ENCODE results near the gene JAKMIP2.
A peak's percentile ranks its signal among the peaks of the same experiment; 100 is the strongest.
"Not testable (repeated sequence)": the region's sequence is repeated elsewhere in the genome, so short reads cannot be mapped to it uniquely, and the experiment has no call there.

The JAKMIP2 gene

GRCh38 chr5:147782110-147783028 lies at the start of gene JAKMIP2:
TSS of gene JAKMIP2 (minus strand) at chr5:147782728. CDS start at chr5:147671806, 110,922 bp downstream.
- peak within 1 kb of the TSS; percentile 91 for H3K4me3 ChIP-seq
- peak; percentile 79 for TF ChIP-seq POLR2AphosphoS5 (IDR thresholded peaks at IDR 0.05; ENCODE audit: borderline replicate concordance, low read depth, low read length)
- TF ChIP-seq FOXP2 (optimal IDR thresholded peaks at IDR 0.05; ENCODE audit: control extremely low read depth, extremely low read length, insufficient read depth): peak; percentile 73
- TF ChIP-seq EZH2 (IDR thresholded peaks at IDR 0.05): no peak
- H3K9ac ChIP-seq (ENCODE audit: insufficient read length): peak within 1 kb of the TSS; percentile 66
- peak; percentile 84 for DNase-seq (ENCODE audit: low read depth, low spot score)
- H3K36me3 ChIP-seq (ENCODE audit: insufficient read depth, low read length): no peaks in the 10 kb centered on the region; the same call in 1 of the 2 replicates
- peak within 1 kb of the TSS; percentile 81 for H3K27ac ChIP-seq
- no peaks in the 10 kb centered on the region for H3K9me3 ChIP-seq (ENCODE audit: low read depth, low read length)

- no peak within 1 kb of the TSS for H3K9ac ChIP-seq (ENCODE audit: insufficient read length)
- no peak for DNase-seq (ENCODE audit: low read depth, low spot score)
- TF ChIP-seq EZH2 (IDR thresholded peaks at IDR 0.05): no peak
- no peak for TF ChIP-seq POLR2AphosphoS5 (IDR thresholded peaks at IDR 0.05; ENCODE audit: borderline replicate concordance, low read depth, low read length)
- TF ChIP-seq FOXP2 (optimal IDR thresholded peaks at IDR 0.05; ENCODE audit: control extremely low read depth, extremely low read length, insufficient read depth): no peak
- no peak within 1 kb of the TSS for H3K4me3 ChIP-seq
- no peaks in the 10 kb centered on the region for H3K36me3 ChIP-seq (ENCODE audit: insufficient read depth, low read length)
- no peaks in the 10 kb centered on the region for H3K9me3 ChIP-seq (ENCODE audit: low read depth, low read length)
- peak within 1 kb of the TSS; percentile 74 for H3K27ac ChIP-seq
These were observed 48.9 kb upstream of the JAKMIP2 start, which contains the start of gene SPINK1 for GRCh38 chr5:147831465-147831864. TSS of gene SPINK1 (minus strand) at chr5:147831671. CDS start at chr5:147831577, 94 bp downstream.

GRCh38 chr5:147830035-147830434 lies 47.5 kb upstream of the JAKMIP2 start:
- Histone ChIP-seq H3K9ac (ENCODE audit: insufficient read length) (peak overlapping the region; percentile 27), H3K36me3 (ENCODE audit: insufficient read depth, low read length) (no peaks in the 10 kb centered on the region), H3K27ac (peak overlapping the region; percentile 74), H3K4me3 (no peak overlapping the region), H3K9me3 (ENCODE audit: low read depth, low read length) (no peaks in the 10 kb centered on the region)
- no peak for DNase-seq (ENCODE audit: low read depth, low spot score)
- no peak for TF ChIP-seq FOXP2 (optimal IDR thresholded peaks at IDR 0.05; ENCODE audit: control extremely low read depth, extremely low read length, insufficient read depth)
- TF ChIP-seq POLR2AphosphoS5 (IDR thresholded peaks at IDR 0.05; ENCODE audit: borderline replicate concordance, low read depth, low read length): no peak
- TF ChIP-seq EZH2 (IDR thresholded peaks at IDR 0.05): no peak

- H3K27ac ChIP-seq; DNase-seq (ENCODE audit: low read depth, low spot score); H3K9me3 ChIP-seq (ENCODE audit: low read depth, low read length); H3K9ac ChIP-seq (ENCODE audit: insufficient read length); H3K4me3 ChIP-seq; H3K36me3 ChIP-seq (ENCODE audit: insufficient read depth, low read length): not testable (repeated sequence)
These were observed 44.5 kb upstream of the JAKMIP2 start for GRCh38 chr5:147827017-147827416.

- Histone ChIP-seq H3K9ac (ENCODE audit: insufficient read length) (no peak overlapping the region), H3K4me3 (no peak overlapping the region), H3K9me3 (ENCODE audit: low read depth, low read length) (no peaks in the 10 kb centered on the region), H3K27ac (no peak overlapping the region), H3K36me3 (ENCODE audit: insufficient read depth, low read length) (no peaks in the 10 kb centered on the region)
- no peak for DNase-seq (ENCODE audit: low read depth, low spot score)
- TF ChIP-seq POLR2AphosphoS5 (IDR thresholded peaks at IDR 0.05; ENCODE audit: borderline replicate concordance, low read depth, low read length): no peak
- no peak for TF ChIP-seq FOXP2 (optimal IDR thresholded peaks at IDR 0.05; ENCODE audit: control extremely low read depth, extremely low read length, insufficient read depth)
- TF ChIP-seq EZH2 (IDR thresholded peaks at IDR 0.05): no peak
These were observed 43.8 kb upstream of the JAKMIP2 start for GRCh38 chr5:147826361-147826760.

GRCh38 chr5:147822686-147823491 lies 40.4 kb upstream of the JAKMIP2 start:
- Histone ChIP-seq H3K9ac (ENCODE audit: insufficient read length) (no peak overlapping the region), H3K9me3 (ENCODE audit: low read depth, low read length) (no peaks in the 10 kb centered on the region), H3K36me3 (ENCODE audit: insufficient read depth, low read length) (no peaks in the 10 kb centered on the region), H3K27ac (peak overlapping the region; percentile 84), H3K4me3 (peak overlapping the region; percentile 23; the same call in 1 of the 2 replicates)
- DNase-seq (ENCODE audit: low read depth, low spot score): peak; percentile 86
- no peak for TF ChIP-seq FOXP2 (optimal IDR thresholded peaks at IDR 0.05; ENCODE audit: control extremely low read depth, extremely low read length, insufficient read depth)

GRCh38 chr5:147822222-147822621 lies 39.7 kb upstream of the JAKMIP2 start:
- H3K9me3 ChIP-seq (ENCODE audit: low read depth, low read length); H3K4me3 ChIP-seq; H3K36me3 ChIP-seq (ENCODE audit: insufficient read depth, low read length); DNase-seq (ENCODE audit: low read depth, low spot score); H3K9ac ChIP-seq (ENCODE audit: insufficient read length): not testable (repeated sequence)
- H3K27ac ChIP-seq: peak overlapping the region; percentile 84

- Histone ChIP-seq H3K27ac (peak overlapping the region; percentile 84), H3K4me3 (no peak overlapping the region), H3K36me3 (ENCODE audit: insufficient read depth, low read length) (no peaks in the 10 kb centered on the region), H3K9me3 (ENCODE audit: low read depth, low read length) (no peaks in the 10 kb centered on the region), H3K9ac (ENCODE audit: insufficient read length) (no peak overlapping the region)
- DNase-seq (ENCODE audit: low read depth, low spot score): no peak
- TF ChIP-seq FOXP2 (optimal IDR thresholded peaks at IDR 0.05; ENCODE audit: control extremely low read depth, extremely low read length, insufficient read depth) (no peak), EZH2 (IDR thresholded peaks at IDR 0.05) (no peak), POLR2AphosphoS5 (IDR thresholded peaks at IDR 0.05; ENCODE audit: borderline replicate concordance, low read depth, low read length) (no peak)
These were observed 39.2 kb upstream of the JAKMIP2 start for GRCh38 chr5:147821766-147822165.

Measured in SK-N-MC (cell line).